IMR-90 (cell line): ENCODE data around the gene UNC5B. TPM values are rescaled to one million over a fixed set of nuclear protein-coding genes. Genes with fewer than 3 reads are reported as not detected.

Source experiments
- ATAC-seq: fragments of 200-7000 bp; cut with Tn5 transposase; 2 replicates; pipeline ENCODE4 v1.9.1; 2020; ENCODE audit warnings: low read depth, mild to moderate bottlenecking, moderate library complexity
- BruUV-seq: library from RNA; stranded (reverse); fragments of 400-500 nt; replicated peaks from 2 replicates; lab custom pipeline; 2021; lab: Mats Ljungman, UMichigan
- CTCF ChIA-PET: fragments of 300-600 bp; formaldehyde crosslinking; extraction: SDS; loops from one replicate; lab custom pipeline; 2021; ENCODE audit warnings: antibody characterized with exemption; lab: Yijun Ruan, JAX
- POLR2A ChIA-PET: fragments of 300-600 bp; sonication (Branson Sonifier 250); formaldehyde crosslinking; loops from one replicate; lab custom pipeline; 2022; ENCODE audit warnings: antibody characterized with exemption; ENCODE audit not compliant: unreplicated experiment; lab: Charles Lee
- DNase-seq: peaks from one replicate; pipeline ENCODE4 v3.0.0; 2013
- H2AFZ ChIP-seq: replicated peaks from 2 replicates; pipeline ENCODE3; 2013; ENCODE audit warnings: low read length, mild to moderate bottlenecking; ENCODE audit not compliant: poor library complexity
- H2AK5ac ChIP-seq: 2 replicates; pipeline ENCODE4 v1.6.1; 2013; ENCODE audit warnings: low read depth, low read length, inconsistent platforms
- H2AK9ac ChIP-seq: replicated peaks from 2 replicates; pipeline ENCODE3; 2013; ENCODE audit warnings: mild to moderate bottlenecking, low read depth, low read length, moderate library complexity; ENCODE audit not compliant: poor library complexity
- H2BK120ac ChIP-seq: 2 replicates; pipeline ENCODE4 v1.6.1; 2013; ENCODE audit warnings: low read depth, low read length, inconsistent platforms
- H2BK15ac ChIP-seq: 3 replicates; pipeline ENCODE4 v1.6.1; 2013; ENCODE audit warnings: low read depth, low read length, inconsistent platforms
- H2BK20ac ChIP-seq: 2 replicates; pipeline ENCODE4 v1.6.1; 2013; ENCODE audit warnings: low read depth, mild to moderate bottlenecking, inconsistent platforms, low read length, moderate library complexity
- H2BK5ac ChIP-seq: 2 replicates; pipeline ENCODE4 v1.6.1; 2013; ENCODE audit warnings: mild to moderate bottlenecking, low read depth, low read length, inconsistent platforms; ENCODE audit not compliant: poor library complexity, severe bottlenecking
- H3K14ac ChIP-seq: replicated peaks from 2 replicates; pipeline ENCODE4 v1.6.1; 2013; ENCODE audit warnings: low read depth, low read length, inconsistent platforms
- H3K18ac ChIP-seq: 2 replicates; pipeline ENCODE4 v1.6.1; 2013; ENCODE audit warnings: low read depth, low read length, control low read depth
- H3K23ac ChIP-seq: 2 replicates; pipeline ENCODE4 v1.6.1; 2013; ENCODE audit warnings: low read depth, low read length, inconsistent platforms
- H3K27ac ChIP-seq: 2 replicates; pipeline ENCODE4 v1.5.1; 2013; ENCODE audit warnings: mild to moderate bottlenecking, control low read depth, low read length; ENCODE audit not compliant: insufficient read depth
- H3K27me3 ChIP-seq: 2 replicates; pipeline ENCODE4 v1.6.1; 2013; ENCODE audit warnings: low read length; ENCODE audit not compliant: control insufficient read depth, insufficient read depth
- H3K36me3 ChIP-seq: 2 replicates; pipeline ENCODE4 v1.6.1; 2013; ENCODE audit warnings: low read length, mixed read lengths; ENCODE audit not compliant: control insufficient read depth, insufficient read depth
- H3K4ac ChIP-seq: 2 replicates; pipeline ENCODE4 v1.6.1; 2013; ENCODE audit warnings: low read depth, low read length, inconsistent platforms
- H3K4me1 ChIP-seq: 2 replicates; pipeline ENCODE4 v1.6.1; 2013; ENCODE audit warnings: low read length, mixed read lengths; ENCODE audit not compliant: control insufficient read depth, insufficient read depth
- H3K4me2 ChIP-seq: 2 replicates; pipeline ENCODE4 v1.6.1; 2013; ENCODE audit warnings: low read depth, mild to moderate bottlenecking, control low read depth, low read length, moderate library complexity
- H3K4me3 ChIP-seq: 2 replicates; pipeline ENCODE4 v1.5.1; 2013; ENCODE audit warnings: low read depth, mild to moderate bottlenecking, control low read depth, low read length, moderate library complexity; ENCODE audit not compliant: insufficient read depth
- H3K56ac ChIP-seq: 2 replicates; pipeline ENCODE4 v1.6.1; 2013; ENCODE audit warnings: low read length, inconsistent platforms; ENCODE audit not compliant: insufficient read depth; ENCODE audit errors: extremely low read depth
- H3K79me1 ChIP-seq, 2 experiments: 2 replicates each; pipeline ENCODE4 v1.6.1; 2013; ENCODE audit warnings: low read length in 2 of 2, inconsistent platforms in 1 of 2, low read depth in 1 of 2
- H3K9ac ChIP-seq: 2 replicates; pipeline ENCODE4 v1.6.1; 2013; ENCODE audit warnings: low read depth, low read length, control low read depth
- H3K9me1 ChIP-seq: 2 replicates; pipeline ENCODE4 v1.6.1; 2013; ENCODE audit warnings: low read length, inconsistent platforms; ENCODE audit not compliant: insufficient read depth
- H3K9me3 ChIP-seq: 2 replicates; pipeline ENCODE4 v1.6.1; 2013; ENCODE audit warnings: low read length; ENCODE audit not compliant: control insufficient read depth, insufficient read depth
- H4K20me1 ChIP-seq: 2 replicates; pipeline ENCODE4 v1.6.1; 2013; ENCODE audit warnings: low read length, inconsistent platforms; ENCODE audit not compliant: insufficient read depth
- H4K5ac ChIP-seq: 2 replicates; pipeline ENCODE4 v1.6.1; 2013; ENCODE audit warnings: mild to moderate bottlenecking, low read depth, low read length, control low read depth
- H4K8ac ChIP-seq, 2 experiments: 2 replicates each; pipeline ENCODE4 v1.6.1; 2013; ENCODE audit warnings: low read depth in 2 of 2, low read length in 2 of 2, control low read depth in 1 of 2, inconsistent platforms in 1 of 2
- H4K91ac ChIP-seq: 2 replicates; pipeline ENCODE4 v1.6.1; 2013; ENCODE audit warnings: low read depth, low read length, inconsistent platforms; ENCODE audit not compliant: insufficient read depth
- BHLHE40 ChIP-seq: fragments of 150-350 bp; IDR thresholded peaks from 2 replicates; pipeline ENCODE4 v1.6.1; 2016; ENCODE audit warnings: mild to moderate bottlenecking, low read depth, low read length
- CEBPB ChIP-seq: IDR thresholded peaks from 2 replicates; pipeline ENCODE4 v1.6.1; 2012; ENCODE audit warnings: low read depth, low read length, improper control_type of control experiment
- FOS ChIP-seq: fragments of 150-350 bp; IDR thresholded peaks from 2 replicates; pipeline ENCODE4 v1.6.1; 2016; ENCODE audit warnings: low read depth, low read length
- MAFK ChIP-seq: IDR thresholded peaks from 2 replicates; pipeline ENCODE4 v1.6.1; 2012; ENCODE audit warnings: low read depth, low read length, improper control_type of control experiment
- MAZ ChIP-seq: IDR thresholded peaks from 2 replicates; pipeline ENCODE4 v1.6.1; 2012; ENCODE audit warnings: low read depth, mild to moderate bottlenecking, low read length, improper control_type of control experiment, moderate library complexity, borderline replicate concordance
- POLR2A ChIP-seq: IDR thresholded peaks from 2 replicates; pipeline ENCODE4 v1.6.1; 2012; ENCODE audit warnings: mild to moderate bottlenecking, low read depth, low read length
- SMC3 ChIP-seq: fragments of 150-350 bp; IDR thresholded peaks from 2 replicates; pipeline ENCODE4 v1.6.1; 2016; ENCODE audit warnings: low read depth, mild to moderate bottlenecking, antibody characterized with exemption, low read length, moderate library complexity
- WGBS, 2 experiments: methylation state at CpG; one replicate each; pipeline versions ENCODE4 v1.1.5 to v1.1.7; 2013; ENCODE audit warnings: missing lambda C conversion rate in 2 of 2; ENCODE audit not compliant: insufficient read length in 1 of 2; ENCODE audit errors: extremely low coverage in 2 of 2; 5-methylcytosine and 5-hydroxymethylcytosine counted together
- dilution Hi-C: fragments of 300-500 bp; cut with HindIII; formaldehyde crosslinking; loops from one replicate; pipeline ENCODE4 v1.14.3; 2018; ENCODE audit warnings: low sequenced_read_pairs; ENCODE audit not compliant: unreplicated experiment
- in situ Hi-C: fragments of 300-500 bp; cut with MboI; formaldehyde crosslinking; loops from 3 replicates; pipeline ENCODE4 v1.14.3; 2019; ENCODE audit warnings: low sequenced_read_pairs, inconsistent platforms, mixed read lengths
- intact Hi-C: fragments of 100-400 bp; cut with micrococcal nuclease; formaldehyde crosslinking; loops from 2 replicates; pipeline ENCODE4 v1.10.0; 2022
- polyA plus RNA-seq, 3 experiments: library from polyadenylated mRNA; depleted of rRNA; stranded (reverse); fragments of >200 nt; gene quantifications; 2 replicates each; pipeline ENCODE4 v1.2.3, GENCODE V29; 2012; ENCODE audit warnings: low replicate concordance in 1 of 3
- total RNA-seq: library from RNA; depleted of rRNA; stranded (reverse); fragments of >200 nt; gene quantifications from 2 replicates; pipeline ENCODE4 v1.2.3, GENCODE V29; 2012
- TF ChIP-seq, protein P1 (sequence below): fragments of 150-350 bp; IDR thresholded peaks from 2 replicates; pipeline ENCODE4 v1.6.1; 2017; ENCODE audit warnings: mild to moderate bottlenecking, antibody characterized with exemption, low read length, low read depth
- TF ChIP-seq, protein P2 (sequence below): conservative IDR thresholded peaks from 2 replicates; pipeline ENCODE4 v1.5.1; 2012; ENCODE audit warnings: mild to moderate bottlenecking, low read depth, low read length, improper control_type of control experiment

The UNC5B gene
- total and polyA plus RNA-seq, 2 of the 4 experiments (the other 2 are of a cell fraction) = 1.6 to 4.2 TPM

DNA sequence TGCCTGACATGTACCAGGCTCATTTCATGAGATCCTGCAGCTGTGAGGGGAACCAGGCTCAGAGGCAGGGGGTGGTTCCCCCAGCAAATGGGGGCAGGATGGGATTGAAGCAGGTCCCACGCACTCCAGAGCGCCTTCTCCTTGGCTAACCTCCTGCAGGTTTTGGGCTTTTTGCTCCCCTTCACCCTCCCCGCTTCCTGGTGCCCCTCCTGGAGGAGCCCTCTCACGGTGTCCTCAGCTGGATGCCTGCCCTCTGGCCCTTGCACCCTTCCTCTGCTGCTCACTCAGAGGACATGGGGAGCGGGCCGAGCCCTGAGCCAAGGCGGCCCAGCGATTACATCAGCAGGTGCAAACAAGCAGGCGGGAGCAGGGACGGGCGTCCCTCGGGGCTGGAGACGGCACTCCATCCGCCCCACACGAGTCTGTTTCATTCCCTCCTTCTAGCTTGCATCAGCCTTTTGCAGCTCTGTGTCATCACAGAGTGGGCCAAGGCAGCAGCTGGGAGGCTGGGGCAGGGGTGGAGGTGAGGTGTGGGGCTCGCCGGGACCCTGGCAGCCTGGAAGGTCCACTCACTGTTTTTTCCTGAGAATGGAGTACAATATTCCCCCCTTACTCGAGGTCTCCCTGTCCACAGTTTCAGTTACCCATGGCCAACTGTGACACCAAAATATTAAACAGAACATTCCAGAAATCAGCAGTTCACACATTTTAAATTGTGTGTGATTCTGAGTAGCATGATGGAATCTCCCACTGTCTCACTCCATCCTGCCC is 54.0 kb downstream of the UNC5B start:
- Histone ChIP-seq H3K4ac (peak overlapping the region; percentile 95), H2BK15ac (peak overlapping the region; percentile 85; the same call in 2 of the 3 replicates), H2BK5ac (peak overlapping the region; percentile 21), H3K18ac (peak overlapping the region; percentile 54; the same call in 1 of the 2 replicates), H3K27me3 (no peaks in the 10 kb centered on the region), H4K8ac (peak overlapping the region; percentile 73 to 87; a peak in 3 of 4 replicates), H3K27ac (peak overlapping the region; percentile 67; the same call in 1 of the 2 replicates), H3K36me3 (no peaks in the 10 kb centered on the region), H2BK120ac (peak overlapping the region; percentile 89), H3K9me1 (0 out of 2 replicates have a peak, but pooled peaks cover 2% of the 10 kb centered on the region), H3K4me1 (peaks cover 26% of the 10 kb centered on the region), H2AFZ (peak overlapping the region; percentile 78), H3K4me2 (no peak overlapping the region; the same call in 1 of the 2 replicates), H2AK5ac (peak overlapping the region; percentile 93), H4K5ac (peak overlapping the region; percentile 31; the same call in 1 of the 2 replicates), H3K56ac (peak overlapping the region; percentile 50; the same call in 1 of the 2 replicates), H3K9me3 (no peaks in the 10 kb centered on the region), H3K9ac (peak overlapping the region; percentile 42), H2AK9ac (peak overlapping the region; percentile 77), H4K20me1 (peaks cover 6% of the 10 kb centered on the region; the same call in 1 of the 2 replicates), H3K23ac (peak overlapping the region; percentile 74), H3K14ac (peak overlapping the region; percentile 85), H3K4me3 (no peak overlapping the region), H4K91ac (peak overlapping the region; percentile 92), H3K79me1 (peaks cover 0 to 7% of the 10 kb centered on the region in 2 experiments; a peak in 1 of 4 replicates), H2BK20ac (peak overlapping the region; percentile 76)
- dilution Hi-C loops (no loop called here), in situ Hi-C loops (loop anchor here (5.0 kb wide), 1 partner anchor 54 kb away; the partner anchor contains the start of gene UNC5B), intact Hi-C loops (loop anchor here (5.0 kb wide), 1 partner anchor 339 kb away; no protein-coding TSS in a partner anchor)
- peak; percentile 65; the same call in 1 of the 2 replicates for TF ChIP-seq MAZ
- TF ChIP-seq SMC3 = no peak
- TF ChIP-seq, protein P1, sequence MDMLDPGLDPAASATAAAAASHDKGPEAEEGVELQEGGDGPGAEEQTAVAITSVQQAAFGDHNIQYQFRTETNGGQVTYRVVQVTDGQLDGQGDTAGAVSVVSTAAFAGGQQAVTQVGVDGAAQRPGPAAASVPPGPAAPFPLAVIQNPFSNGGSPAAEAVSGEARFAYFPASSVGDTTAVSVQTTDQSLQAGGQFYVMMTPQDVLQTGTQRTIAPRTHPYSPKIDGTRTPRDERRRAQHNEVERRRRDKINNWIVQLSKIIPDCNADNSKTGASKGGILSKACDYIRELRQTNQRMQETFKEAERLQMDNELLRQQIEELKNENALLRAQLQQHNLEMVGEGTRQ = no peak
- TF ChIP-seq, protein P2, sequence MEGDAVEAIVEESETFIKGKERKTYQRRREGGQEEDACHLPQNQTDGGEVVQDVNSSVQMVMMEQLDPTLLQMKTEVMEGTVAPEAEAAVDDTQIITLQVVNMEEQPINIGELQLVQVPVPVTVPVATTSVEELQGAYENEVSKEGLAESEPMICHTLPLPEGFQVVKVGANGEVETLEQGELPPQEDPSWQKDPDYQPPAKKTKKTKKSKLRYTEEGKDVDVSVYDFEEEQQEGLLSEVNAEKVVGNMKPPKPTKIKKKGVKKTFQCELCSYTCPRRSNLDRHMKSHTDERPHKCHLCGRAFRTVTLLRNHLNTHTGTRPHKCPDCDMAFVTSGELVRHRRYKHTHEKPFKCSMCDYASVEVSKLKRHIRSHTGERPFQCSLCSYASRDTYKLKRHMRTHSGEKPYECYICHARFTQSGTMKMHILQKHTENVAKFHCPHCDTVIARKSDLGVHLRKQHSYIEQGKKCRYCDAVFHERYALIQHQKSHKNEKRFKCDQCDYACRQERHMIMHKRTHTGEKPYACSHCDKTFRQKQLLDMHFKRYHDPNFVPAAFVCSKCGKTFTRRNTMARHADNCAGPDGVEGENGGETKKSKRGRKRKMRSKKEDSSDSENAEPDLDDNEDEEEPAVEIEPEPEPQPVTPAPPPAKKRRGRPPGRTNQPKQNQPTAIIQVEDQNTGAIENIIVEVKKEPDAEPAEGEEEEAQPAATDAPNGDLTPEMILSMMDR = no peak
- no peak; the same call in 1 of the 2 replicates for TF ChIP-seq POLR2A
- peak; percentile 97 for TF ChIP-seq CEBPB
- 0 out of 2 replicates have a peak, but pooled peaks have one; percentile 16 for TF ChIP-seq FOS
- peak; percentile 15; the same call in 1 of the 2 replicates for TF ChIP-seq MAFK
- TF ChIP-seq BHLHE40 = 0 out of 2 replicates have a peak, but pooled peaks have one; percentile 35
- DNase-seq (peak; percentile 90), ATAC-seq (peak; percentile 57)
- no TSS peak for BruUV-seq
- 26% methylated on average over 5 of the region's 18 CpGs; no CpG with 5 or more reads in 1 of the 2 experiments for WGBS, 2 experiments
- ChIA-PET CTCF (interaction anchor here (1.1 kb wide), 1 partner anchor 18 kb away, joined by 3 read pairs; no protein-coding TSS in a partner anchor), POLR2A (no interaction called here)
